ENCODE data around the gene PGAM1.
"Not testable (repeated sequence)": the region's sequence is repeated elsewhere in the genome, so short reads cannot be mapped to it uniquely, and the experiment has no call there.

The PGAM1 gene

GRCh38 chr10:97408496-97408992, 17.4 kb upstream of the PGAM1 start:
- DNase-seq: no peak

- DNase-seq: no peak
These were observed 14.6 kb upstream of the PGAM1 start for GRCh38 chr10:97411406-97411805.

GRCh38 chr10:97412891-97413304, 13.1 kb upstream of the PGAM1 start:
- no peak for DNase-seq

- no peak for DNase-seq
These were observed 9.4 kb upstream of the PGAM1 start for GRCh38 chr10:97416565-97416964.

GRCh38 chr10:97423757-97424098, 2.3 kb upstream of the PGAM1 start:
- DNase-seq: not testable (repeated sequence)

GRCh38 chr10:97426776-97427570, 982 bp downstream of the PGAM1 start:
- no peak for DNase-seq

GRCh38 chr10:97427571-97428179, 1.7 kb downstream of the PGAM1 start:
- no peak for DNase-seq

- DNase-seq: no peak
These were observed 2.6 kb downstream of the PGAM1 start for GRCh38 chr10:97428572-97428981.

GRCh38 chr10:97434055-97434454, 8.1 kb downstream of the PGAM1 start:
- no peak for DNase-seq

GRCh38 chr10:97434557-97434956, 8.6 kb downstream of the PGAM1 start:
- DNase-seq: no peak

- no peak for DNase-seq
These were observed 9.2 kb downstream of the PGAM1 start for GRCh38 chr10:97435211-97435610.

- no peak for DNase-seq
These were observed 16.3 kb downstream of the PGAM1 start for GRCh38 chr10:97442277-97442676.

- DNase-seq: no peak
These were observed 18.2 kb downstream of the PGAM1 start for GRCh38 chr10:97444212-97444611.

- DNase-seq: no peak
These were observed 19.3 kb downstream of the PGAM1 start for GRCh38 chr10:97445357-97445721.

GRCh38 chr10:97445722-97446639, 20.0 kb downstream of the PGAM1 start, which contains the start of the genes EXOSC1 and ZDHHC16:
EXOSC1 (minus strand) TSS chr10:97446006; CDS start chr10:97445985, 21 bp downstream.
ZDHHC16 (plus strand) TSS chr10:97446175; CDS start chr10:97451676, 5,501 bp downstream.
- DNase-seq: peak; percentile 86

GRCh38 chr10:97450828-97451227, 24.8 kb downstream of the PGAM1 start:
- no peak for DNase-seq

- no peak for DNase-seq
These were observed 25.6 kb downstream of the PGAM1 start for GRCh38 chr10:97451605-97452004.

GRCh38 chr10:97452352-97452751, 26.4 kb downstream of the PGAM1 start:
- no peak for DNase-seq

- DNase-seq: no peak
These were observed 28.5 kb downstream of the PGAM1 start for GRCh38 chr10:97454330-97455036.

- no peak for DNase-seq
These were observed 30.2 kb downstream of the PGAM1 start for GRCh38 chr10:97456034-97456685.

GRCh38 chr10:97456686-97457065, 30.7 kb downstream of the PGAM1 start:
- DNase-seq: no peak

GRCh38 chr10:97459111-97459510, 33.1 kb downstream of the PGAM1 start:
- DNase-seq: no peak
